HG02763 (cell line): ENCODE measurements around the gene GMPPA.

Experiments used
- ATAC-seq: cut with Tn5 transposase; IDR thresholded peaks from one replicate; pipeline ENCODE4 v1.9.1; 2021; ENCODE audit warnings: mild to moderate bottlenecking, moderate library complexity; ENCODE audit not compliant: unreplicated experiment

GMPPA gene

GRCh38 chr2:219501849-219502248 is 3.2 kb downstream of the GMPPA start:
- no peak for ATAC-seq

GRCh38 chr2:219502618-219503017 is 3.9 kb downstream of the GMPPA start:
- no peak for ATAC-seq

- no peak for ATAC-seq
Observed at GRCh38 chr2:219505585-219505984, 6.9 kb downstream of the GMPPA start.

GRCh38 chr2:219506153-219506801 is 7.6 kb downstream of the GMPPA start:
- ATAC-seq, result no peak

GRCh38 chr2:219506802-219507526 is 8.3 kb downstream of the GMPPA start:
- ATAC-seq, result no peak

GRCh38 chr2:219507581-219508443 is 9.1 kb downstream of the GMPPA start:
- no peak for ATAC-seq

- no peak for ATAC-seq
Observed at GRCh38 chr2:219508444-219508734, 9.7 kb downstream of the GMPPA start.

GRCh38 chr2:219508971-219509779 is 10.5 kb downstream of the GMPPA start:
- no peak for ATAC-seq

- no peak for ATAC-seq
Observed at GRCh38 chr2:219509780-219510511, 11.3 kb downstream of the GMPPA start.

GRCh38 chr2:219510512-219511135 is 11.9 kb downstream of the GMPPA start:
- ATAC-seq, result no peak

GRCh38 chr2:219511547-219512325 is 13.0 kb downstream of the GMPPA start:
- no peak for ATAC-seq

- no peak for ATAC-seq
Observed at GRCh38 chr2:219512524-219513216, 14.0 kb downstream of the GMPPA start.

GRCh38 chr2:219513787-219514186 is 15.1 kb downstream of the GMPPA start:
- ATAC-seq, result no peak

GRCh38 chr2:219514196-219514761 is 15.6 kb downstream of the GMPPA start, which contains the start of gene ASIC4:
Gene ASIC4 (plus strand): TSS chr2:219514482. CDS start chr2:219514725, 243 bp downstream.
- no peak for ATAC-seq

GRCh38 chr2:219514836-219515235 is 16.1 kb downstream of the GMPPA start:
- no peak for ATAC-seq

- no peak for ATAC-seq
Observed at GRCh38 chr2:219515874-219516629, 17.4 kb downstream of the GMPPA start.

GRCh38 chr2:219516888-219517287 is 18.2 kb downstream of the GMPPA start:
- no peak for ATAC-seq
